H1 (cell line): ENCODE results near the gene WDR1. TPM values are rescaled to one million over a fixed set of nuclear protein-coding genes. Genes with fewer than 3 reads are reported as not detected.

ENCODE experiments used
- CTCF ChIA-PET: fragments of 300-600 bp; sonication (Branson Sonifier 250); formaldehyde crosslinking; loops from one replicate; lab custom pipeline; 2021; ENCODE audit not compliant: partially characterized antibody; lab: Charles Lee
- POLR2A ChIA-PET: fragments of 300-600 bp; sonication (Branson Sonifier 250); formaldehyde crosslinking; loops from one replicate; lab custom pipeline; 2021; ENCODE audit warnings: inconsistent platforms; ENCODE audit not compliant: partially characterized antibody; lab: Charles Lee
- DNase-seq, 2 experiments: peaks; one replicate each; pipeline versions ENCODE4 v3.0.0 to v3.0.0-alpha.2; 2010 to 2022; ENCODE audit warnings: low spot score in 2 of 2, low read depth in 1 of 2, mixed read lengths in 1 of 2
- FAIRE-seq: peaks from 2 replicates; lab custom pipeline; 2011; peaks lifted over from hg19 to GRCh38; lab: Jason Lieb, UNC
- H2AFZ ChIP-seq: 2 replicates; pipeline ENCODE4 v1.8.1; 2012; ENCODE audit warnings: low read length, inconsistent platforms
- H2AK5ac ChIP-seq: 2 replicates; pipeline ENCODE4 v1.6.1; 2013; ENCODE audit warnings: low read depth, low read length
- H2BK120ac ChIP-seq: replicated peaks from 2 replicates; pipeline ENCODE3; 2013; ENCODE audit warnings: low read depth, low read length, inconsistent platforms
- H2BK12ac ChIP-seq: 2 replicates; pipeline ENCODE4 v1.6.1; 2013; ENCODE audit warnings: low read depth, low read length
- H2BK15ac ChIP-seq: 2 replicates; pipeline ENCODE4 v1.6.1; 2013; ENCODE audit warnings: low read length
- H2BK20ac ChIP-seq: 2 replicates; pipeline ENCODE4 v1.6.1; 2013; ENCODE audit warnings: low read length
- H2BK5ac ChIP-seq: 2 replicates; pipeline ENCODE4 v1.6.1; 2013; ENCODE audit warnings: low read depth, low read length
- H3K14ac ChIP-seq: 2 replicates; pipeline ENCODE4 v1.6.1; 2013; ENCODE audit warnings: inconsistent platforms; ENCODE audit not compliant: insufficient read length
- H3K18ac ChIP-seq: 2 replicates; pipeline ENCODE4 v1.6.1; 2013; ENCODE audit warnings: low read length; ENCODE audit errors: extremely low read depth
- H3K23ac ChIP-seq: 2 replicates; pipeline ENCODE4 v1.6.1; 2013; ENCODE audit warnings: inconsistent platforms; ENCODE audit not compliant: insufficient read length
- H3K23me2 ChIP-seq: 2 replicates; pipeline ENCODE4 v1.6.1; 2013; ENCODE audit warnings: low read depth, low read length
- H3K27ac ChIP-seq: 2 replicates; pipeline ENCODE4 v1.6.1; 2011; ENCODE audit warnings: low read depth, low read length, inconsistent platforms
- H3K27me3 ChIP-seq, 4 experiments: replicated peaks in 1 of 4; 1 replicate in 1 of 4; 2 replicates in 3 of 4; pipeline versions ENCODE4 v1.6.1 to v1.8.1; 2011 to 2013; ENCODE audit warnings: low read length in 3 of 4, mild to moderate bottlenecking in 3 of 4, inconsistent platforms in 2 of 4, mixed read lengths in 2 of 4, moderate library complexity in 1 of 4; ENCODE audit not compliant: control insufficient read depth in 3 of 4, insufficient read depth in 3 of 4; ENCODE audit errors: extremely low read depth in 1 of 4
- H3K36me3 ChIP-seq, 4 experiments: 2 replicates each; pipeline versions ENCODE4 v1.6.1 to v1.8.1; 2011 to 2013; ENCODE audit warnings: mild to moderate bottlenecking in 4 of 4, low read length in 3 of 4, moderate library complexity in 2 of 4, control low read depth in 1 of 4, inconsistent platforms in 1 of 4; ENCODE audit not compliant: insufficient read depth in 4 of 4, control insufficient read depth in 2 of 4
- H3K4ac ChIP-seq: replicated peaks from 2 replicates; pipeline ENCODE3; 2013; ENCODE audit warnings: low read length, low read depth, mixed read lengths, inconsistent platforms; ENCODE audit not compliant: insufficient read length
- H3K4me1 ChIP-seq, 4 experiments: replicated peaks in 1 of 4; 1 replicate in 1 of 4; 2 replicates in 3 of 4; pipeline versions ENCODE4 v1.6.1 to v1.8.1; 2011 to 2013; ENCODE audit warnings: low read length in 3 of 4, inconsistent platforms in 2 of 4, mixed read lengths in 1 of 4; ENCODE audit not compliant: insufficient read depth in 4 of 4, control insufficient read depth in 3 of 4
- H3K4me2 ChIP-seq, 2 experiments: 2 replicates each; pipeline versions ENCODE4 v1.6.1 to v1.8.1; 2011 to 2013; ENCODE audit warnings: low read depth in 2 of 2, low read length in 2 of 2, control low read depth in 1 of 2, inconsistent platforms in 1 of 2, mild to moderate bottlenecking in 1 of 2; ENCODE audit not compliant: insufficient read depth in 1 of 2
- H3K4me3 ChIP-seq, 4 experiments: fragments of 200-600, 300-600 bp in 1 of 4; sonication (generic), shearing (Covaris generic), sonication (Bioruptor Twin) in 1 of 4; 2 replicates each; pipeline versions ENCODE4 v1.5.1 to v1.8.1; 2011 to 2016; ENCODE audit warnings: low read length in 4 of 4, low read depth in 3 of 4, control low read depth in 2 of 4, inconsistent platforms in 2 of 4, mild to moderate bottlenecking in 2 of 4, mixed read lengths in 1 of 4, moderate library complexity in 1 of 4; ENCODE audit not compliant: insufficient read depth in 2 of 4; ENCODE audit errors: extremely low read depth in 1 of 4
- H3K56ac ChIP-seq: replicated peaks from 2 replicates; pipeline ENCODE3; 2013; ENCODE audit warnings: low read depth, mild to moderate bottlenecking, mixed read lengths, low read length, inconsistent platforms; ENCODE audit not compliant: insufficient read length
- H3K79me1 ChIP-seq: 2 replicates; pipeline ENCODE4 v1.6.1; 2013; ENCODE audit warnings: low read depth, low read length, control low read depth
- H3K79me2 ChIP-seq, 2 experiments: 2 replicates each; pipeline versions ENCODE4 v1.6.1 to v1.8.1; 2012 to 2013; ENCODE audit warnings: low read length in 2 of 2, mild to moderate bottlenecking in 2 of 2, inconsistent platforms in 1 of 2; ENCODE audit not compliant: insufficient read depth in 2 of 2, control insufficient read depth in 1 of 2
- H3K9ac ChIP-seq, 4 experiments: replicated peaks in 1 of 4; 1 replicate in 1 of 4; 2 replicates in 3 of 4; pipeline versions ENCODE4 v1.6.1 to v1.8.1; 2011 to 2013; ENCODE audit warnings: low read depth in 3 of 4, low read length in 3 of 4, control low read depth in 2 of 4, mild to moderate bottlenecking in 2 of 4, moderate library complexity in 2 of 4, inconsistent platforms in 1 of 4; ENCODE audit errors: extremely low read depth in 1 of 4
- H3K9me3 ChIP-seq, 2 experiments: 2 replicates each; pipeline versions ENCODE4 v1.6.1 to v1.8.1; 2012 to 2013; ENCODE audit warnings: mild to moderate bottlenecking in 2 of 2, moderate library complexity in 2 of 2, control low read depth in 1 of 2, inconsistent platforms in 1 of 2, low read depth in 1 of 2, low read length in 1 of 2, mixed read lengths in 1 of 2; ENCODE audit not compliant: insufficient read depth in 2 of 2
- H4K20me1 ChIP-seq, 2 experiments: replicated peaks in 1 of 2; 2 replicates each; pipeline versions ENCODE3 to v1.8.1; 2011 to 2013; ENCODE audit warnings: inconsistent platforms in 2 of 2, low read length in 2 of 2, mild to moderate bottlenecking in 1 of 2; ENCODE audit not compliant: insufficient read depth in 2 of 2, control insufficient read depth in 1 of 2
- H4K5ac ChIP-seq: 2 replicates; pipeline ENCODE4 v1.6.1; 2013; ENCODE audit warnings: low read length, low read depth, mixed read lengths, inconsistent platforms; ENCODE audit not compliant: insufficient read length
- H4K8ac ChIP-seq: 2 replicates; pipeline ENCODE4 v1.8.0; 2013; ENCODE audit warnings: mild to moderate bottlenecking, moderate library complexity, low read length, inconsistent platforms; ENCODE audit not compliant: insufficient read depth; ENCODE audit errors: extremely low read depth
- H4K91ac ChIP-seq: replicated peaks from 2 replicates; pipeline ENCODE3; 2013; ENCODE audit warnings: low read length, mixed read lengths, inconsistent platforms; ENCODE audit not compliant: insufficient read length
- CBX5 ChIP-seq: fragments of 300-800, 300-1000 bp; sonication (generic); IDR thresholded peaks from 2 replicates; pipeline ENCODE4 v1.7.1; 2016; ENCODE audit warnings: antibody characterized with exemption, low read length, low read depth
- CBX8 ChIP-seq: fragments of 300-800, 300-1000 bp; sonication (generic); IDR thresholded peaks from 2 replicates; pipeline ENCODE4 v1.7.1; 2016; ENCODE audit warnings: low read depth, low read length, borderline replicate concordance
- CREB1 ChIP-seq: IDR thresholded peaks from 2 replicates; pipeline ENCODE4 v1.6.1; 2012; ENCODE audit warnings: inconsistent platforms
- JUN ChIP-seq: IDR thresholded peaks from 2 replicates; pipeline ENCODE4 v1.6.1; 2011; ENCODE audit warnings: low read depth, mild to moderate bottlenecking, improper control_type of control experiment, low read length
- KDM1A ChIP-seq: fragments of 200-600, 300-600 bp; sonication (generic); IDR thresholded peaks from 2 replicates; pipeline ENCODE4 v1.7.1; 2016; ENCODE audit warnings: mild to moderate bottlenecking, low read length, borderline replicate concordance
- SIN3A ChIP-seq, 2 experiments: IDR thresholded peaks in 1 of 2; conservative IDR thresholded peaks in 1 of 2; 2 replicates each; pipeline ENCODE4 v1.6.1; 2011 to 2012; ENCODE audit warnings: low read length in 2 of 2, improper control_type of control experiment in 1 of 2, low read depth in 1 of 2, mild to moderate bottlenecking in 1 of 2
- SIRT6 ChIP-seq: IDR thresholded peaks from one replicate; pipeline ENCODE4 v1.7.1; 2012; ENCODE audit warnings: low read length, inconsistent platforms
- SIX5 ChIP-seq: IDR thresholded peaks from 2 replicates; pipeline ENCODE4 v1.6.1; 2011; ENCODE audit warnings: mild to moderate bottlenecking, low read depth, low read length
- SRF ChIP-seq: IDR thresholded peaks from 2 replicates; pipeline ENCODE4 v1.6.1; 2011; ENCODE audit warnings: mild to moderate bottlenecking, low read depth, low read length, moderate library complexity
- SUZ12 ChIP-seq: fragments of 200-600 bp; sonication (generic); IDR thresholded peaks from 2 replicates; pipeline ENCODE4 v1.6.1; 2012; ENCODE audit warnings: mild to moderate bottlenecking, inconsistent platforms, low read length, moderate library complexity, mixed read lengths
- ZNF274 ChIP-seq: IDR thresholded peaks from 2 replicates; pipeline ENCODE4 v1.7.0; 2012; ENCODE audit warnings: low read length, borderline replicate concordance; ENCODE audit errors: extremely low read depth
- WGBS, 2 experiments: shearing (Covaris generic) in 1 of 2; methylation state at CpG; one replicate each; pipeline versions ENCODE4 v1.1.6 to v1.1.7; 2013 to 2015; ENCODE audit warnings: low lambda C conversion rate in 2 of 2, mixed read lengths in 2 of 2, inconsistent platforms in 1 of 2, low coverage in 1 of 2, missing lambda C conversion rate in 1 of 2; ENCODE audit not compliant: insufficient replicate concordance in 2 of 2, insufficient coverage in 1 of 2, insufficient read length in 1 of 2; ENCODE audit errors: extremely low coverage in 1 of 2, missing lambda C conversion rate in 1 of 2; 5-methylcytosine and 5-hydroxymethylcytosine counted together
- polyA plus RNA-seq, 7 experiments: library from polyadenylated mRNA; depleted of rRNA in 3 of 7; stranded (reverse) in 5 of 7; unstranded in 2 of 7; fragments of >200 nt in 5 of 7; fragments of 200-250 nt in 2 of 7; gene quantifications; 1 replicate in 5 of 7; 2 replicates in 1 of 7; 4 replicates in 1 of 7; pipeline versions ENCODE4 v1.2.1 to v1.2.3, GENCODE V29; 2011 to 2013; ENCODE audit warnings: missing spikeins in 2 of 7, mixed read lengths in 2 of 7
- total RNA-seq: library from RNA; stranded (reverse); fragmentation: NEBNext Ultra II Directional; extraction: Animal tissue kit (Norgen Biotek cat#: 25700); gene quantifications from 2 replicates; pipeline ENCODE4 v1.2.1, GENCODE V29; 2021
- TF ChIP-seq, protein P1 (sequence below), 3 experiments: IDR thresholded peaks; 1 replicate in 2 of 3; 2 replicates in 1 of 3; pipeline versions ENCODE4 v1.5.1 to v1.6.1; 2011; ENCODE audit warnings: low read length in 3 of 3, mild to moderate bottlenecking in 3 of 3, inconsistent platforms in 2 of 3, low read depth in 1 of 3, moderate library complexity in 1 of 3; ENCODE audit not compliant: insufficient read depth in 1 of 3; ENCODE audit errors: control extremely low read depth in 1 of 3

The WDR1 gene
- total and polyA plus RNA-seq, 2 of the 8 experiments (the other 6 are each of a cell fraction or from before 2014, with no cell fraction given), result 315 to 377 TPM

DNA sequence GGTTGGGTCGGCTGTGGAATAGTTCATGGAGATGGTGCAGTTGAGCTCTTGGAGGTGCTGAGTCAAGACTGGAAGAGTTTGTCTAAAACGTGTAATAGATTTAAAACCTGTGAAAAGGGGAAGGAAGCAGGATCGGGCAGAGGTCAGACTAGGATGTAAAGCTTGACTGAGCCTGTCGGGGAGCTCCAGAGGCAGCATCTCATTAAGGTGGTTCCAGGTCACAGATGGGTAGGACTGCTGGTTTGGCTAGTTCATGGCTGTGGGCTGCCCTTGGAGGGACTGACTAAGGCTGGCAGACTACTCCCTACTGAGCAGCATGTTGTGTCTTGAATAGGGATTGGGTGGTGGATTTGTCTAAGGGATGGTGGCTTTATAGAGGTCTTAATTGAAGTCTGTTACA is 28.4 kb upstream of the WDR1 start:
- Histone ChIP-seq H2AFZ (no peak overlapping the region), H4K91ac (no peak overlapping the region), H3K18ac (no peak overlapping the region), H2BK15ac (no peak overlapping the region), H3K23me2 (no peaks in the 10 kb centered on the region), H4K20me1 (no peaks in the 10 kb centered on the region), H3K56ac (no peak overlapping the region), H3K27ac (no peak overlapping the region), H3K79me2 (no peaks in the 10 kb centered on the region), H3K4me2 (no peak overlapping the region), H2BK5ac (no peak overlapping the region), H3K27me3 (peaks cover 0 to 8% (median 0%) of the 10 kb centered on the region in 4 experiments; a peak in 2 of 7 replicates), H3K4me3 (no peak overlapping the region), H3K4me1 (no peaks in the 10 kb centered on the region), H3K14ac (no peak overlapping the region), H4K8ac (no peak overlapping the region), H2AK5ac (no peak overlapping the region), H2BK20ac (no peak overlapping the region), H3K79me1 (no peaks in the 10 kb centered on the region), H3K9me3 (no peaks in the 10 kb centered on the region), H4K5ac (no peak overlapping the region), H3K4ac (no peak overlapping the region), H2BK12ac (no peak overlapping the region), H3K23ac (no peak overlapping the region), H3K36me3 (no peaks in the 10 kb centered on the region), H2BK120ac (no peak overlapping the region), H3K9ac (no peak overlapping the region)
- no peak for FAIRE-seq
- CTCF ChIA-PET, result interaction anchor here (1.5 to 3.3 kb wide), 7 partner anchors 10 to 394 kb away, joined by 3 to 37 read pairs (median 8); no protein-coding TSS in a partner anchor
- DNase-seq, result no peak
- POLR2A ChIA-PET, result interaction anchor here (1.6 to 3.3 kb wide), 2 partner anchors 17 to 27 kb away, joined by 3 to 24 read pairs; partner anchors contain the start of gene WDR1
- 93% methylated on average over 4 of the region's 4 CpGs; no CpG with 5 or more reads in 1 of the 2 experiments for WGBS, 2 experiments
- TF ChIP-seq SIX5 (no peak), SIN3A (conservative IDR thresholded peaks at IDR 0.05 in 1 of 2, IDR thresholded peaks at IDR 0.05 in 1 of 2; ENCODE audit: low read depth in 1 of 2, low read length in 2 of 2) (no peak), SIRT6 (no peak), ZNF274 (no peak), JUN (no peak), SRF (no peak), KDM1A (no peak), CBX5 (no peak), SUZ12 (no peak), CBX8 (no peak), CREB1 (no peak)
- TF ChIP-seq, protein P1, sequence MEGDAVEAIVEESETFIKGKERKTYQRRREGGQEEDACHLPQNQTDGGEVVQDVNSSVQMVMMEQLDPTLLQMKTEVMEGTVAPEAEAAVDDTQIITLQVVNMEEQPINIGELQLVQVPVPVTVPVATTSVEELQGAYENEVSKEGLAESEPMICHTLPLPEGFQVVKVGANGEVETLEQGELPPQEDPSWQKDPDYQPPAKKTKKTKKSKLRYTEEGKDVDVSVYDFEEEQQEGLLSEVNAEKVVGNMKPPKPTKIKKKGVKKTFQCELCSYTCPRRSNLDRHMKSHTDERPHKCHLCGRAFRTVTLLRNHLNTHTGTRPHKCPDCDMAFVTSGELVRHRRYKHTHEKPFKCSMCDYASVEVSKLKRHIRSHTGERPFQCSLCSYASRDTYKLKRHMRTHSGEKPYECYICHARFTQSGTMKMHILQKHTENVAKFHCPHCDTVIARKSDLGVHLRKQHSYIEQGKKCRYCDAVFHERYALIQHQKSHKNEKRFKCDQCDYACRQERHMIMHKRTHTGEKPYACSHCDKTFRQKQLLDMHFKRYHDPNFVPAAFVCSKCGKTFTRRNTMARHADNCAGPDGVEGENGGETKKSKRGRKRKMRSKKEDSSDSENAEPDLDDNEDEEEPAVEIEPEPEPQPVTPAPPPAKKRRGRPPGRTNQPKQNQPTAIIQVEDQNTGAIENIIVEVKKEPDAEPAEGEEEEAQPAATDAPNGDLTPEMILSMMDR (IDR thresholded peaks at IDR 0.05; ENCODE audit: control extremely low read depth in 1 of 3, insufficient read depth in 1 of 3, low read depth in 1 of 3, low read length in 3 of 3), result no peak
